OCI-LY3 (cell line): ENCODE results near the gene ZNF624.

Experiments
- CTCF ChIP-seq: fragments of 200-600, 300-600 bp; sonication (generic); IDR thresholded peaks from 2 replicates; pipeline ENCODE4 v1.5.1; 2014; ENCODE audit warnings: antibody characterized with exemption, low read length, low read depth
- EZH2phosphoT487 ChIP-seq: fragments of 200-600 bp; shearing (Covaris generic); IDR thresholded peaks from 2 replicates; pipeline ENCODE4 v1.6.1; 2018; ENCODE audit warnings: antibody characterized with exemption, mixed run types, low read depth

DNA sequence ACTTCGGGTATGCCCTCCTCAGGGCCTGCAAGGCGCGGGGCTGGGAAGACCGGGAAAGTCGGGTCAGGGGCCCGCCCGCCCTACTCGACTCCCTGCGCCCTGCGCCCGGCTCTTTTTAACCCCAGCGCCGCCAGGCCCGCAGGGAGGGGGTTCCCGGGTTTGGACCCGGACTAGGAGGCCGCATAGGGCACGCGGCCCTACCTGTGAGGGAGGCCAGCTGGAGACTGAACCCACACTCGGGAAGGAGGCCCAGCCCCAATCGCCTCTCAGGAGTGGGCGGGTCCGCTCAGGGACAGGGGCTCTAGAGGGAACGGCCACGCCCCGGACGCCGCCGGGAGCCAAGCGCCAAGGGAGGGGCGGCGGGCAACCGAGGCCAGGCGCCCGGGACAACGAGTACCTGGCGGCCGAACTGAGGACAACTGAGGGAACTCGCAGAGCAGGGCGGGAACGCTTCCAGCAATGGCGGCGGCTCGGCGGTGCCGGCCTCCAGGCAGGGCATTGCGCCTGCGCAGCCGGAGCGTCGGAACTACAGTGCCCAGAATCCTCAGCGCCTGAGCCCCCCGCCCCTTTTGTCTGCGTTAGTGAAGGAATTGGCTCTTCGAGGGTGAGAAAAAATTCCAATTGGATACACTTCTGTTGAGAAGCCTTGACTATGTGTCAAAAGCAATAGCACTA is at the start of gene ZNF624:
- TF ChIP-seq CTCF = no peak
- TF ChIP-seq EZH2phosphoT487 = no peak
